HEK293 (cell line): Measurements from ENCODE around the gene IGFN1.

Source experiments
- CTCF ChIA-PET: fragments of 350-600 bp; formaldehyde crosslinking; extraction: SDS; loops from one replicate; lab custom pipeline; 2021; ENCODE audit warnings: antibody characterized with exemption; lab: Yijun Ruan, JAX
- POLR2A ChIA-PET: fragments of 300-600 bp; formaldehyde crosslinking; extraction: SDS; loops from one replicate; lab custom pipeline; 2020; ENCODE audit warnings: antibody characterized with exemption, inconsistent platforms; lab: Yijun Ruan, JAX
- H3K27ac ChIP-seq: fragments of 200-500 bp; sonication (Bioruptor generic); 2 replicates; pipeline ENCODE4 v1.5.1; 2014; ENCODE audit warnings: low read depth, low read length, control low read depth, inconsistent platforms; ENCODE audit errors: extremely low read depth
- H3K36me3 ChIP-seq, 2 experiments: fragments of 200-500 bp in 1 of 2; sonication (Bioruptor generic) in 1 of 2; 1 replicate in 1 of 2; 2 replicates in 1 of 2; pipeline ENCODE4 v1.5.1; 2014 to 2017; ENCODE audit warnings: inconsistent platforms in 2 of 2, low read length in 2 of 2; ENCODE audit not compliant: control insufficient read depth in 2 of 2, insufficient read depth in 1 of 2
- H3K4me1 ChIP-seq: fragments of 200-500 bp; sonication (Bioruptor generic); 2 replicates; pipeline ENCODE4 v1.5.1; 2014; ENCODE audit warnings: mild to moderate bottlenecking, low read length, inconsistent platforms; ENCODE audit not compliant: control insufficient read depth, insufficient read depth
- H3K4me3 ChIP-seq: 2 replicates; pipeline ENCODE4 v1.5.1; 2011; ENCODE audit warnings: low read depth, mild to moderate bottlenecking, control low read depth, low read length, moderate library complexity
- H3K9me3 ChIP-seq: fragments of 200-500 bp; sonication (Bioruptor generic); 2 replicates; pipeline ENCODE4 v1.5.1; 2014; ENCODE audit warnings: low read depth, low read length, inconsistent platforms; ENCODE audit not compliant: control insufficient read depth, insufficient read depth
- EGR2 ChIP-seq: fragments of 450-650 bp; formaldehyde crosslinking; IDR thresholded peaks from 2 replicates; pipeline ENCODE4 v1.5.1; 2016; ENCODE audit warnings: low read depth, missing biosample characterization, missing genetic modification characterization
- GLI2 ChIP-seq: fragments of 450-650 bp; formaldehyde crosslinking; IDR thresholded peaks from 2 replicates; pipeline ENCODE4; 2017; ENCODE audit warnings: missing biosample characterization, missing genetic modification characterization, low read depth, borderline replicate concordance
- KLF16 ChIP-seq: fragments of 450-650 bp; formaldehyde crosslinking; IDR thresholded peaks from 2 replicates; pipeline ENCODE4 v1.5.1; 2017; ENCODE audit warnings: missing biosample characterization, missing genetic modification characterization
- KLF17 ChIP-seq: fragments of 450-650 bp; formaldehyde crosslinking; IDR thresholded peaks from 2 replicates; pipeline ENCODE4 v1.5.1; 2016; ENCODE audit warnings: missing biosample characterization, missing genetic modification characterization
- MYNN ChIP-seq: fragments of 450-650 bp; formaldehyde crosslinking; IDR thresholded peaks from 2 replicates; pipeline ENCODE4 v1.5.1; 2016; ENCODE audit warnings: missing biosample characterization, missing genetic modification characterization, borderline replicate concordance
- SETDB1 ChIP-seq: IDR thresholded peaks from one replicate; pipeline ENCODE4 v1.6.1; 2017; ENCODE audit warnings: mild to moderate bottlenecking, low read length, moderate library complexity, mixed read lengths; ENCODE audit not compliant: insufficient read length
- SP2 ChIP-seq: fragments of 450-650 bp; formaldehyde crosslinking; IDR thresholded peaks from 2 replicates; pipeline ENCODE4 v1.5.1; 2016; ENCODE audit warnings: missing biosample characterization, missing genetic modification characterization
- SP3 ChIP-seq: fragments of 450-650 bp; formaldehyde crosslinking; IDR thresholded peaks from 2 replicates; pipeline ENCODE4 v1.5.1; 2016; ENCODE audit warnings: missing biosample characterization, missing genetic modification characterization
- WT1 ChIP-seq: fragments of 450-650 bp; formaldehyde crosslinking; IDR thresholded peaks from 2 replicates; pipeline ENCODE4 v1.5.1; 2016; ENCODE audit warnings: missing biosample characterization, missing genetic modification characterization
- ZBTB7A ChIP-seq: fragments of 450-650 bp; formaldehyde crosslinking; IDR thresholded peaks from 2 replicates; pipeline ENCODE4 v1.5.1; 2016; ENCODE audit warnings: low read depth, missing biosample characterization, missing genetic modification characterization
- ZBTB8A ChIP-seq: fragments of 450-650 bp; formaldehyde crosslinking; IDR thresholded peaks from 2 replicates; pipeline ENCODE4 v1.5.1; 2016; ENCODE audit warnings: missing biosample characterization, missing genetic modification characterization
- ZNF10 ChIP-seq: fragments of 450-650 bp; formaldehyde crosslinking; IDR thresholded peaks from 2 replicates; pipeline ENCODE4 v1.5.1; 2017; ENCODE audit warnings: missing biosample characterization, missing genetic modification characterization
- ZNF121 ChIP-seq: fragments of 450-650 bp; formaldehyde crosslinking; IDR thresholded peaks from 2 replicates; pipeline ENCODE4 v1.5.1; 2016; ENCODE audit warnings: missing biosample characterization, missing genetic modification characterization
- ZNF138 ChIP-seq: fragments of 450-650 bp; formaldehyde crosslinking; IDR thresholded peaks from 2 replicates; pipeline ENCODE4 v1.5.1; 2016; ENCODE audit warnings: missing biosample characterization, missing genetic modification characterization, borderline replicate concordance
- ZNF2 ChIP-seq: fragments of 450-650 bp; formaldehyde crosslinking; IDR thresholded peaks from 2 replicates; pipeline ENCODE4 v1.5.1; 2016; ENCODE audit warnings: missing biosample characterization, missing genetic modification characterization
- ZNF280D ChIP-seq: fragments of 450-650 bp; formaldehyde crosslinking; IDR thresholded peaks from 2 replicates; pipeline ENCODE4 v1.5.1; 2016; ENCODE audit warnings: missing biosample characterization, missing genetic modification characterization
- ZNF292 ChIP-seq: fragments of 450-650 bp; formaldehyde crosslinking; IDR thresholded peaks from 2 replicates; pipeline ENCODE4 v1.5.1; 2016; ENCODE audit warnings: low read depth, missing biosample characterization, missing genetic modification characterization, borderline replicate concordance
- ZNF626 ChIP-seq: fragments of 450-650 bp; sonication (Bioruptor Pico); formaldehyde crosslinking; IDR thresholded peaks from 2 replicates; pipeline ENCODE4 v1.5.1; 2018; ENCODE audit warnings: missing biosample characterization, missing genetic modification characterization, inconsistent platforms
- ZNF629 ChIP-seq: fragments of 450-650 bp; formaldehyde crosslinking; IDR thresholded peaks from 2 replicates; pipeline ENCODE4 v1.5.1; 2017; ENCODE audit warnings: missing biosample characterization, missing genetic modification characterization
- ZNF76 ChIP-seq: fragments of 450-650 bp; formaldehyde crosslinking; IDR thresholded peaks from 2 replicates; pipeline ENCODE4; 2016; ENCODE audit warnings: low read depth, missing biosample characterization, missing genetic modification characterization, borderline replicate concordance
- ZNF830 ChIP-seq: fragments of 450-650 bp; IDR thresholded peaks from 2 replicates; pipeline ENCODE4 v1.5.0; 2018; ENCODE audit warnings: missing biosample characterization, missing genetic modification characterization, low read depth, mild to moderate bottlenecking, moderate library complexity
- ZNF837 ChIP-seq: fragments of 450-650 bp; formaldehyde crosslinking; IDR thresholded peaks from 2 replicates; pipeline ENCODE4 v1.5.1; 2016; ENCODE audit warnings: missing biosample characterization, missing genetic modification characterization
- ZSCAN16 ChIP-seq: fragments of 450-650 bp; formaldehyde crosslinking; IDR thresholded peaks from 2 replicates; pipeline ENCODE4 v1.5.1; 2016; ENCODE audit warnings: missing biosample characterization, missing genetic modification characterization
- TF ChIP-seq, protein P1 (sequence below): fragments of 450-650 bp; formaldehyde crosslinking; IDR thresholded peaks from 2 replicates; pipeline ENCODE4 v1.5.1; 2016; ENCODE audit warnings: missing biosample characterization, missing genetic modification characterization, low read depth
- TF ChIP-seq, protein P2 (sequence below): fragments of 450-650 bp; formaldehyde crosslinking; IDR thresholded peaks from 2 replicates; pipeline ENCODE4 v1.5.1; 2017; ENCODE audit warnings: missing biosample characterization, missing genetic modification characterization
- TF ChIP-seq, protein P3 (sequence below): fragments of 450-650 bp; formaldehyde crosslinking; IDR thresholded peaks from 2 replicates; pipeline ENCODE4 v1.5.1; 2017; ENCODE audit warnings: missing biosample characterization, mild to moderate bottlenecking, missing genetic modification characterization, moderate library complexity

Gene IGFN1

GRCh38 chr1:201153474-201154388 is 36.9 kb upstream of the IGFN1 start (continued):
- TF ChIP-seq, protein P1, sequence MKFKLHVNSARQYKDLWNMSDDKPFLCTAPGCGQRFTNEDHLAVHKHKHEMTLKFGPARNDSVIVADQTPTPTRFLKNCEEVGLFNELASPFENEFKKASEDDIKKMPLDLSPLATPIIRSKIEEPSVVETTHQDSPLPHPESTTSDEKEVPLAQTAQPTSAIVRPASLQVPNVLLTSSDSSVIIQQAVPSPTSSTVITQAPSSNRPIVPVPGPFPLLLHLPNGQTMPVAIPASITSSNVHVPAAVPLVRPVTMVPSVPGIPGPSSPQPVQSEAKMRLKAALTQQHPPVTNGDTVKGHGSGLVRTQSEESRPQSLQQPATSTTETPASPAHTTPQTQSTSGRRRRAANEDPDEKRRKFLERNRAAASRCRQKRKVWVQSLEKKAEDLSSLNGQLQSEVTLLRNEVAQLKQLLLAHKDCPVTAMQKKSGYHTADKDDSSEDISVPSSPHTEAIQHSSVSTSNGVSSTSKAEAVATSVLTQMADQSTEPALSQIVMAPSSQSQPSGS (tag by site-specific recombination) = no peak
- 0 out of 2 replicates have a peak, but pooled peaks have one; percentile 25 for TF ChIP-seq EGR2 (tag by site-specific recombination)
- no peak for TF ChIP-seq ZNF280D
- peak; percentile 21; the same call in 1 of the 2 replicates for TF ChIP-seq ZNF2
- TF ChIP-seq ZNF138 (tag by site-specific recombination) = no peak
- TF ChIP-seq SP3 (tag by site-specific recombination) = no peak; the same call in 1 of the 2 replicates
- no peak for TF ChIP-seq ZBTB7A (tag by site-specific recombination)
- no peak for TF ChIP-seq ZNF629 (tag by site-specific recombination)
- no peak for TF ChIP-seq ZNF837 (tag by site-specific recombination)
- TF ChIP-seq, protein P2, sequence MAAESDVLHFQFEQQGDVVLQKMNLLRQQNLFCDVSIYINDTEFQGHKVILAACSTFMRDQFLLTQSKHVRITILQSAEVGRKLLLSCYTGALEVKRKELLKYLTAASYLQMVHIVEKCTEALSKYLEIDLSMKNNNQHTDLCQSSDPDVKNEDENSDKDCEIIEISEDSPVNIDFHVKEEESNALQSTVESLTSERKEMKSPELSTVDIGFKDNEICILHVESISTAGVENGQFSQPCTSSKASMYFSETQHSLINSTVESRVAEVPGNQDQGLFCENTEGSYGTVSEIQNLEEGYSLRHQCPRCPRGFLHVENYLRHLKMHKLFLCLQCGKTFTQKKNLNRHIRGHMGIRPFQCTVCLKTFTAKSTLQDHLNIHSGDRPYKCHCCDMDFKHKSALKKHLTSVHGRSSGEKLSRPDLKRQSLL = peak; percentile 70; the same call in 1 of the 2 replicates
- no peak for TF ChIP-seq ZNF830 (tag by site-specific recombination)
- TF ChIP-seq, protein P3, sequence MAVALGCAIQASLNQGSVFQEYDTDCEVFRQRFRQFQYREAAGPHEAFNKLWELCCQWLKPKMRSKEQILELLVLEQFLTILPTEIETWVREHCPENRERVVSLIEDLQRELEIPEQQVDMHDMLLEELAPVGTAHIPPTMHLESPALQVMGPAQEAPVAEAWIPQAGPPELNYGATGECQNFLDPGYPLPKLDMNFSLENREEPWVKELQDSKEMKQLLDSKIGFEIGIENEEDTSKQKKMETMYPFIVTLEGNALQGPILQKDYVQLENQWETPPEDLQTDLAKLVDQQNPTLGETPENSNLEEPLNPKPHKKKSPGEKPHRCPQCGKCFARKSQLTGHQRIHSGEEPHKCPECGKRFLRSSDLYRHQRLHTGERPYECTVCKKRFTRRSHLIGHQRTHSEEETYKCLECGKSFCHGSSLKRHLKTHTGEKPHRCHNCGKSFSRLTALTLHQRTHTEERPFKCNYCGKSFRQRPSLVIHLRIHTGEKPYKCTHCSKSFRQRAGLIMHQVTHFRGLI = 0 out of 2 replicates have a peak, but pooled peaks have one; percentile 17
- TF ChIP-seq SETDB1 = no peak
- TF ChIP-seq ZNF626 (tag by site-specific recombination) = no peak
- no peak for TF ChIP-seq WT1 (tag by site-specific recombination)
- TF ChIP-seq ZNF10 = no peak; the same call in 1 of the 2 replicates
- no peak for TF ChIP-seq ZSCAN16 (tag by site-specific recombination)

DNA sequence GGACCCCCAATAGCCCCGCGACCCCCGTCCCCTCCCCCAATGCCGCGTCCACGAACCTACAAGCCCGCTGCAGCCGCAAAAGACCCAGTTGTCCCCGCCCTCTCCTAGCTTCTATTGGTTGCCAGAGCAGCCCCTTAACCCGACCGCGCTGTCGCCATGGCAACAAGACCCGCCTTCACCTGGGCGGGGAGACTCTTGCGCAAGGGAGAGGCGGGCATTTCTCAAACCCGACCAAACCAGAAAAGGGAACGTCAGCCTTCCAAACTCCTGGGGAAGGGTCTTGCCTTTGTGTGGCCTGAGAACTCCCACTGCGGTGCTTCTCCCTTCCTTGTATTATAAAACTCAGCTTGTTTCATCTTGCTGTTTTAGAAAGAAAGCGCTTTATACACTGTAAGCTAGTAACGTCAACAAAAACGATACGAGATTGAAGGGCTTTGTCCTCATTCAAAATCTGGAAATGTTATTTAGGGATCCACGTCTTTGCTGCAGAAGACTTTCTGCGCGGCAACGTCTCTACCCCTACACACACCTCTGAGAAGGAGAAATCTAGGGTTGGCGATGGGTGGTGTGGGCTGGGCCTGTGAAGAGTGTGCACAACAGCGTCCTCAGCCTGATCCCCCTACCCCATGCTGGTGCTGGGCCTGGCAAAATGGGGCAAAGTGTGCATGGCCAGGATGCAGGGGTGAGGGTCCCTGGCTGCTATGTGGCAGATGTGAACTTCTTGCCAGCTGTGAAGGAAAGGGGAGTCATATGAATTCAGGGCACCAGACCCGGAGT is 36.0 kb upstream of the IGFN1 start, which contains the start of gene TMEM9:
Gene TMEM9 (minus strand): TSS at position 86 of the 777 bp plus-strand sequence. CDS start 551 bp downstream, outside the sequence.
- CTCF ChIA-PET = interaction anchor here (1.0 to 1.4 kb wide), 2 partner anchors 35 to 69 kb away, joined by 4 to 10 read pairs; no protein-coding TSS in a partner anchor
- H3K27ac ChIP-seq = peak within 1 kb of the TSS; percentile 55; the same call in 1 of the 2 replicates
- no peak for TF ChIP-seq MYNN
- no peak for TF ChIP-seq EGR2 (tag by site-specific recombination)
- no peak for TF ChIP-seq ZNF292 (tag by site-specific recombination)
- TF ChIP-seq KLF16 (tag by site-specific recombination) = 0 out of 2 replicates have a peak, but pooled peaks have one; percentile 1
- TF ChIP-seq KLF17 (tag by site-specific recombination) = no peak
- no peak; the same call in 1 of the 2 replicates for TF ChIP-seq ZNF76 (tag by site-specific recombination)
- peak; percentile 90 for TF ChIP-seq SP2
- no peak for TF ChIP-seq GLI2
- TF ChIP-seq ZBTB8A (tag by site-specific recombination) = peak; percentile 79
- no peak for TF ChIP-seq ZNF121 (tag by site-specific recombination)

More for the DNA sequence above, 36.0 kb upstream of the IGFN1 start, which contains the start of gene TMEM9:
- Histone ChIP-seq H3K9me3 (no peaks in the 10 kb centered on the region), H3K4me1 (no peaks in the 10 kb centered on the region; the same call in 1 of the 2 replicates), H3K36me3 (peaks cover 11 to 35% of the 10 kb centered on the region in 2 experiments; a peak in 1 of 3 replicates), H3K4me3 (peak within 1 kb of the TSS; percentile 78)
- POLR2A ChIA-PET = interaction anchor here (0.8 to 2.3 kb wide), 4 partner anchors 11 to 16 kb away, joined by 3 to 21 read pairs (median 4); no protein-coding TSS in a partner anchor
